ENCODE results near the gene S1PR1. TPM values are rescaled to one million over a fixed set of nuclear protein-coding genes. Genes with fewer than 3 reads are reported as not detected.
"Not testable (repeated sequence)": the region's sequence is repeated elsewhere in the genome, so short reads cannot be mapped to it uniquely, and the experiment has no call there.

S1PR1 gene
- total and polyA plus RNA-seq, 8 donors = 35.5 to 180 (median 160) TPM

DNA sequence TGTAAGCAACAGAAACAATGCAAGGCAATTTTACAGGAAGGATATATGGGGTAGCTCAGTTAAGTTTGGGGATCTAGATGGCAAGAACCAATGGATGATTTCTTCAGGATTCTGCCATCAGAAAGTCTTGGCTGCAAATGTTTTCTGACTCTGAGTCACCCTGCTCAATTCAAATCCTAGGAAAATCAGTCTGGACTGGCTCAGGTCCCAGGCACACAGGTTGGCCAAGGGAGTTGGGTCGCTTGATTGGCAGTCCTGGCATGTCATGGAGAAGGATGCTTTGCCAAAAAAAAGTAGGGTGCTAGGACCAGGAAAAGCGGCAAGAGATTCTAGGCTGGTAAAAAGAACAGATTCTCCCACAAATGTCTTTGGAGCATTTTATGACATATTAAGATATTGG is 28.9 kb upstream of the S1PR1 start:
- no peak for TF ChIP-seq CTCF (IDR thresholded peaks at IDR 0.05)
- Histone ChIP-seq H3K4me1 (no peaks in the 10 kb centered on the region), H3K9me3 (no peaks in the 10 kb centered on the region), H3K4me3 (no peak overlapping the region), H3K27me3 (no peaks in the 10 kb centered on the region), H3K36me3 (no peaks in the 10 kb centered on the region), H3K27ac (no peak overlapping the region)
- intact Hi-C loops (cut with DNase I) = no loop called here
- DNase-seq (no peak), ATAC-seq (no peak)

DNA sequence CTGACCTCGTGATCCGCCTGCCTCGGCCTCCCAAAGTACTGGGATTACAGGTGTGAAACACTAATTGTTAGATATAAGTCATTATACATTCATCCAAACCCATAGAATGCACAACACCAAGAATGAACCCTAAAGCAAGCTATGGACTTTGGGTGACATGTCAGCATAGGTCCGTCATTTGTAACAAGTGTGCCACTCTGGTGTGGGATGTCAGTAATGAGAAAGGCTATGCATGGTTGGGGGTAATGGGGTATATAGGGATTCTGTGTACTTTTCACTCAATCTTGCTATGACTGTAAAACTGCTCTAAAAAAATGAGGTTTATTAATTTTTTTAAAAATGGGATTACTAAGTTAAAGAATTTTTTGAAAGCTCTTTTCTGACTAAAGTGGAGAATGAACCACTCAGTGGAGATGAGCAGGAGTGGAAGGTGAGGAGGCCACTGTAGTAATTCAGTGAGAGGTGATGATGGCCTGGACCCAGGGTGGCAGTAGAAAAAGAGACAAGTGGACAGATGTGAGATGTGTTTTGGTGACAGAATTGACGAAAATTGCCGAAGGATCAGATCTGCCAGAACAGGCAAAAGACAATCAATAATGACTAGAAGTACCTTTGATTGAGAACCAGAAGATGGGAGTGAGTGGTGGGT is 21.3 kb upstream of the S1PR1 start:
- TF ChIP-seq CTCF (IDR thresholded peaks at IDR 0.05) = no peak
- H3K36me3 ChIP-seq = no peaks in the 10 kb centered on the region

DNA sequence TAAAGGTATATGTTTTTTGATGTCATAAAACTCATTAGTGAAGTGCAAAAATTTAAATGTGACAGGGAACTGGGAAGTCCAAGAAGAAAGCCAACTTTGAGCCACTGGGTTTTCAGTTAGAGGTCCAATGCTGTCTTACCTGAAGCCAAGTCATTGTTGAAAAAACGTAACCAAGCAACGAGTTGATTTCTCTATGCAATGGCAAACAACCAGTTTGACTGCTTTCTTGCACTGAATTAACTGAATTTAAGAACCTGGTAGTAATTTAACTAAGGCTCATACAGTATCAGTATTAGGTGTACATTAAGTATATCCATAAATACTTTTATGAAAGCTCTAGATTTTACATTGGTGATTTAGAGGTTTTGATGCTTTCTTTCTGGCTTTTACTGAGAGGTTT is 20.2 kb upstream of the S1PR1 start:
- TF ChIP-seq CTCF (IDR thresholded peaks at IDR 0.05) = no peak
- ATAC-seq = peak; percentile 25
- Histone ChIP-seq H3K4me1 (no peaks in the 10 kb centered on the region), H3K9me3 (no peaks in the 10 kb centered on the region), H3K4me3 (no peak overlapping the region), H3K27ac (no peak overlapping the region), H3K36me3 (no peaks in the 10 kb centered on the region), H3K27me3 (no peaks in the 10 kb centered on the region)
- intact Hi-C loops (cut with DNase I) = no loop called here
- peak in 1 of 4 donors; percentile 39 for DNase-seq

More for the DNA sequence above, 21.3 kb upstream of the S1PR1 start:
- no peaks in the 10 kb centered on the region for H3K9me3 ChIP-seq
- DNase-seq (no peak), ATAC-seq (no peak)
- no peaks in the 10 kb centered on the region for H3K27me3 ChIP-seq
- H3K4me3 ChIP-seq = no peak overlapping the region
- H3K27ac ChIP-seq = no peak overlapping the region
- H3K4me1 ChIP-seq = no peaks in the 10 kb centered on the region
- intact Hi-C loops (cut with DNase I) = no loop called here

- Histone ChIP-seq H3K9me3 (no peaks in the 10 kb centered on the region), H3K4me1 (no peaks in the 10 kb centered on the region), H3K4me3 (no peak overlapping the region), H3K27ac (no peak overlapping the region), H3K36me3 (no peaks in the 10 kb centered on the region), H3K27me3 (no peaks in the 10 kb centered on the region)
- intact Hi-C loops (cut with DNase I) = no loop called here
- DNase-seq = no peak
- no peak for ATAC-seq
- TF ChIP-seq CTCF (IDR thresholded peaks at IDR 0.05) = no peak
Measured at GRCh38 chr1:101217148-101217547, 19.7 kb upstream of the S1PR1 start.

GRCh38 chr1:101218968-101219367 is 17.9 kb upstream of the S1PR1 start:
- ATAC-seq; H3K4me1 ChIP-seq; H3K9me3 ChIP-seq; H3K27me3 ChIP-seq; H3K36me3 ChIP-seq; H3K27ac ChIP-seq; intact Hi-C loops (cut with DNase I); H3K4me3 ChIP-seq; DNase-seq: not testable (repeated sequence)
